G401 (cell line): ENCODE data around the gene SETD1B. TPM values are rescaled to one million over a fixed set of nuclear protein-coding genes. Genes with fewer than 3 reads are reported as not detected.
"Not testable (repeated sequence)": the region's sequence is repeated elsewhere in the genome, so short reads cannot be mapped to it uniquely, and the experiment has no call there.

Experiments
- DNase-seq: peaks from one replicate; pipeline ENCODE4 v3.0.0-alpha.2; 2015; ENCODE audit warnings: low spot score
- in situ Hi-C: cut with HindIII; loops from 2 replicates; pipeline ENCODE4 v1.10.0; 2016; ENCODE audit warnings: low sequenced_read_pairs, mixed read lengths
- total RNA-seq: library from RNA; depleted of rRNA; stranded (reverse); fragments of >200 nt; shearing (Covaris generic); gene quantifications from 2 replicates; pipeline ENCODE4 v1.2.3, GENCODE V29; 2014

SETD1B gene
- total RNA-seq, 1 experiment from 2014 or later = 2.8 TPM

DNA sequence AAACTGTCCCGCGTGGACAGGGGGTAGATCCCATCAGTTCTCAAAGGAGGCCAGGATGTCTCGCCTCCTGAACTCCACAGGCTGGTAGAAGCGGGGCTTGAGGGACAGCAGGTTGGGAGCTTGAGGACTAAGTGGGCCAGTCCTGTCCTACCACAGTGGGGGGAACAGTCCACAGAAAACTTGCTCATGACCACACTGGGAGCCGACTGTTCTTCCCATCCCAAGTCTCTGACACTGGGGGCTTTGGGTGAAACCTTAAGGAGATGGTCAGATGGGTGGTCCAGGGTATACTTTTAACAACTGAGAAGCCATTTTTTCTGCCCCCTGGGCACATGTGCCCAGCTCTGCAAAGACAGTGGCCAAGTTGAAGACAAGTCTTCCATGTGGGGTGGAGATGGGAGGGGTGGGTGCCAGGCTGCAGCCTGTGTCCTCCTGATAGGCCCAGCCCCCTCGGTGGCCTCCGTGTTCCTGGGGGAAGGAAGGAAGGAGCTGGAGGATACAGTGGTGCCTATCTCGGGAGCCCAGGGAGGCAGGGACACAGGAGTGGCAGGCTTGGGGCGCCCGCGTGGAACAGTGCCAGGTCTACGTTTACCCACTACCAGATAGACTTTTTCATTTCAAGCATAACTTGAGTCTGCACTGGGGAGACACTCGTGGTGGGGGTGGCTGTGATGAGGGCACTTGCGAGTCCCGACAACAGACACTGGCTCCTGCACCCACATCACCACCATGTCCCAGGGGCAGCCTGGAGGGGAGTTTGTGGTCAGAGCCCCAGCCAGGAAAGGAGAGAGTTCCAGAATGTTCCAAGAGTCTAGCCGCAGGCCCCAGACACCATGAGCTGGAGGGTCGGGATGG, 25.0 kb upstream of the SETD1B start:
- in situ Hi-C loops = no loop called here
- no peak for DNase-seq

DNA sequence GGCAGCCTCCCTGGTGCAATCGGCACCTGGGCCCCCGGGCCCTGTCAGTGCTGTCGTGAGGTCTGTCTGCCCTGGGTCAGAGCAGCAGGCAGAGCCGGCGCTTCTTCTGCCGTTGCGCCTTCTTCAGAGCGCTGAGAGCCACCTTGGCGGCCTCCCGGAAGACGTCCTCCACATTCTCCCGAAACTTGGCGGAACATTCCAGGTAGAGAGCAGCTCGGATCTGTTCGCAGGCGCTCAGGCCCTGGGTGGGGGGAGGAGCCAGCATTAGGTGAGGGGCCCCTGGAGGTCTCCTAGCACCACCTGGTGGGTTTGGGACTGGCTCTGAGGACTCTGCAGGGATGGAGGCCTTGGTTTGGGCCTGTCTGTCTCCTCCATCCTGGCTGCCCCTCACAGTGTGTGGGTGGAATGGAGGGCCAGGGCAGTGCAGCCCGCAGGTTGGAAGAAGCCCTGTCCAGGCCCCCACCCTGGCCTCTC, 24.4 kb upstream of the SETD1B start:
- in situ Hi-C loops = no loop called here
- DNase-seq = no peak

DNA sequence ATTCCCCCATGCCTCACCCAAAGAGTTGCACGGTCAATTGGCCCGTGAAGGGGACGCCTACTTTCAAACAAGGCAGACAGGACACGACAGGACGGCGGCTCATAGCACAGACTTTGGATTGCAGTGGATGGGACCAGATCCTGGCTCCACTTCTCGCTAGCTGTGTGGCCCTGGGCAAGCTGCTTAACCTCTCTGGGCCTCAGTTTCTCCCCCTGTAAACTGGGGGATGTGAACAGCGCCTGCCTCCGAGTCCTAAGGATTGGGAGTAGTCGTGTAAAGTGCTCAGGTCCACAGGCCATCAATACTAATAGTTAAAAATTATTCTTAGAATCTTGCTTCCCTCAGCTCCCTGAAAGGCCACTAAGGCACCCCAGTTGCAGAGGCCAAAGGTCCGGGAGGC, 23.4 kb upstream of the SETD1B start:
- in situ Hi-C loops = no loop called here
- no peak for DNase-seq

DNA sequence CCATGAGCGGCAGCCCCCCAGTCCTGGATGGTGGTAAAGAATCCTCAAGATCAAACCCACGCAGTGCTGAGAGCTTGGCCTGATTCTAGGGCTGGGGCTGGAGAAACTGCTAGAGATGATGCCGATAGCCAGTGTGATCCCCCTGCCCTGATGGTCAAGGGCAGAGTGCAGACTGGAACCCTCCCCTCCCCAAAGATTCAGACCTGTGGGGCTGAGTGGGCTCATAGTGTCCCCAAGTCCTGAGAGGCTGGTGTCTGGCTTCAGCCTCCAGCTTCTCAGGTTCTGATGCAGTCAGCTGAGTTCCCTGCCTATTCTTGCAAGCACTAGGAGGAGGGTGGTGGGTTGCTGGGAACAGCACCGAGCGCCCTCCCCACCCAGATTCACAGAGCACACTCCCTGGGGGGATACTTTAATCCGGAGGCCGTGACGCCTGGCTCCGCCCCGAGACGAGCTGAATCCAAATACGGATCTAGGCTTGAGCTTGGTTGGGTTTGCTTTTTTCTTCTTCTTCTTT, 22.3 kb upstream of the SETD1B start:
- in situ Hi-C loops = no loop called here
- no peak for DNase-seq

DNA sequence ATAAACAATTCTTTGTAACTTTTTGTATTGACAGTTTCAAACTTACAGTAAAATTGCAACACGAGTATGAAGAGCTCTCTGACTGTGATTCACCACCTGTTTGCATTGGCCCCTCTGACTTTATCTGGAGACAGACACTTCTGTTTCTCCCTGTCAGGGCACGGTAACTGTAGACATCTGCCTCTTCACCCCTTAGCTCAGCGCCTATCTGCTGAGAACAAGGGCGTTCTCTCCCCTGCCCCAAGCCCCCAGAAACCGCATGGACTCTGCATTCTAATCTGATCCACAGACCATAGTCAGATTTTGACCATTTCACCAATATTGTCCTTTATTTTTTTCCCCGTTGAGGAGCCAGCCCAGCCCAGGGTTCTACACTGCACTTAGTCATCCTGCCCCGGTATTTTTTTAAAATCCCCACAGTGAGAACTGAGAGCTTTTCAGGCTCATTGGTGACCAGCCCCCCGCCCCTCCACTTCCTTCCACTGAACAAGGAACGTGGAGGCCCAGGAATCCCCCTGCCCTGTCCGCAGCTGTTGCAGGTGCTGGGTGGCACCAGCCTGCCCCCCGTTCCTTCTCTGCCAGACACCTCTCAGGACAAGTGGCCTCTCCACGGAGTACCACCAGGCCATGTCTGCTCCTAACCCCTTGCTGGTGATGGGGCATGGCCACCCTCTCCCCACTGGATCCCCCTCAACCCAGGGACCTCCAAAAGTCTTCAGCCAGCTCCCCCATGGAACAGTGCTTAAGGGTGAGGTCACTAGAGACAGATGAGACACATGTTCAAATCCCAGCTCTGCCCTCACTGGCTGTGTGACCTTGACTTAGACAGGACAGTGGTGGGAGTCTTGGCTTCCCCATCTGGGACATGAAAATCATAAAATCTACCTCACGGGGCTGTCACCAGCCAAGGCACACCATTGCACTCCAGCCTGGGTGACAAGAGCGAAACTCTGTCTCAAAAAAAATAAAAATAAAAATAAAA, 21.5 kb upstream of the SETD1B start:
- no peak for DNase-seq
- in situ Hi-C loops = no loop called here

DNA sequence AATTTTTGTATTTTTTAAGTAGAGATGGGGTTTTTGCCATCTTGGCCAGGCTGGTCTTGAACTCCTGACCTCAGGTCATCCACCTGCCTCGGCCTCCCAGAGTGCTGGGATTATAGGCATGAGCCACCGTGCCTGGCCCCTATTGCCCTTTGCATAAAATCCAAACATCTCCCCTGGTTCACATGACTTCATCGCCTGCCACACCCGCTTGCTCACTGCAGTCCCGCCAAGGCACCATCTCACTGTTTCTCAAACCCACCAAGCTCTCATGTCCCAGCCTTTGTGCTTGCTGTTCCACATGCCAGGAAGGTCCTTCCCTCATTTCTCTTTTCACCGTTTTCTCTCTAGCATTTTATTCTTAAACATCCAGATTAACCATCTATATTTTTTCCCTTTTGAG, 20.0 kb upstream of the SETD1B start:
- no peak for DNase-seq
- in situ Hi-C loops = no loop called here

DNA sequence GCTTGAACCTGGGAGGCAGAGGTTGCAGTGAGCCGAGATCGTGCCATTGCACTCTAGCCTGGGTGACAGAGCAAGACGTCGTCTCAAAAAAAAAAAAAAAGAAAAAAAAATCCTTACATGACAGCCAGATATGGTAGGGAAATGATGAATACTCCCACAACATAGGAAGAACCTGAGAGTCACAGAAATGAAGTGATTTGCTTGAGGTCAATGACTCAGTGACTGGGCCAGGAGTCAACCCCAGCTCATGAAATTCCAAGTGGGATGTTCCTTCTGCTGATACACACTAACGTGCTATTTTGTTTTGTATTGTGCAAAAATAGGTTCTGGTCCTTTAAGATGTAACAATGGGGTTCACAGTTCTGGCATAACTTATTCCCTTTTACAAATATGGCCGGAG, 19.3 kb upstream of the SETD1B start:
- in situ Hi-C loops = no loop called here
- no peak for DNase-seq

DNA sequence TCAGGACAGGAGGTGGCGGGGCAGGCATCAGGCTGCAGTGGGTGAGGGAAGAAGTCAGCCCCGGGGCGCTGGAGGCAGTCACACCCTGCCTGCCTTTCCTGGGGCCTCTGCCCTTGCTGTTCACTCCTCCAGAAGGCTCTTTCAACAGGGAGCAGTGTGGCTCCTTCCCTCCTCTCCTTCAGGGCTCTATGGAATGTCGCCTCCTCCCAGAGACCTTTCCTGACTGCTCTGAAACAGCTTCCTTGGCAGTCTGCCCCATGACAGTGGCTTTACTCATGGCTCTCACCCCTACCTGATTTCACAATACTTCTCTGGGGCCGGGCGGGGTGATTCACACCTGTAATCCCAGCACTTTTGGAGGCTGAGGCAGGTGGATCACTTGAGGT, 17.4 kb upstream of the SETD1B start:
- DNase-seq = no peak
- in situ Hi-C loops = no loop called here

DNA sequence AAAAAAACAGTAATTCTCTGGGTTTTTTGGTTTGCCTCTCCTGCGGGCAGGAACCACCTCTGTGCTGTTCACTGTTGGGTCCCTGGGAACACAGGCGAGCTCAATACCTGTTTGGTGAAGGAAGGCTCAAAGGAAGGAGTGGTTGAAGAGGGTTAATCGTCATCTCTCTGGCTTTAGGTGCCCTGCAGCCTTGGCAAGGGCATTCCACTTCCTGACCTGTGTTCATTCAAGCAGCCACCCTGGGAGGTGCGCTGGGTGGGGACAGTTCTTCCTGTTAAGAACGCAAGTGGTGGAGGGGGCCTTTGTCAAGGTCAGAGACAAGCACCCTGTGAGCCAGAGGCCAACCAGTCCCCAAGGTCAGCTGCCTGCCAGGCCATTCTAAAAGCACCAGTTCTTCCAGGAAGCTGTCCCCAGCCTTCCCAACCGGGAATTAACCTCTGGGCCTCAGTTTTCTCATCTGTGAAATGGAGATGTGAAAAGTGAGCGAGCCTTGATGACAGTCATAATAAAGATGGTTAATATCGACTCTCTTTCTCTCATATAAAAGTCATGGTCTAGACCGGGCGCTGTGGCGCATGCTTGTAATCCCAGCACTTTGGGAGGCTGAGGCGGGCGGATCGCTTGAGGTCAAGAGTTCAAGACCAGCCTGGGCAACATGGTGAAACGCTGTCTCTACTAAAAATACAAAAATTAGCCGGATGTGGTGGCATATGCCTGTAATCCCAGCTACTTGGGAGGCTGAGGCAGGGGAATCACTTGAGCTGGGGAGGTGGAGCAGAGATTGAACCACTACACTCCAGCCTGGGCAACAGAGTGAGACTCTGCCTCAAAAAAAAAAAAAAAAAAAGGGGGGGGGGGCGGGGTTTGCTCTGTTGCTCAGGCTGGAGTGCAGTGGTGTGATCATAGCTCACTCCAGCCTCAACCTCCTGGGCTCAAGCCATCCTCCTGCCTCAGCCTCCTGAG, 16.5 kb upstream of the SETD1B start:
- DNase-seq = no peak
- in situ Hi-C loops = no loop called here

DNA sequence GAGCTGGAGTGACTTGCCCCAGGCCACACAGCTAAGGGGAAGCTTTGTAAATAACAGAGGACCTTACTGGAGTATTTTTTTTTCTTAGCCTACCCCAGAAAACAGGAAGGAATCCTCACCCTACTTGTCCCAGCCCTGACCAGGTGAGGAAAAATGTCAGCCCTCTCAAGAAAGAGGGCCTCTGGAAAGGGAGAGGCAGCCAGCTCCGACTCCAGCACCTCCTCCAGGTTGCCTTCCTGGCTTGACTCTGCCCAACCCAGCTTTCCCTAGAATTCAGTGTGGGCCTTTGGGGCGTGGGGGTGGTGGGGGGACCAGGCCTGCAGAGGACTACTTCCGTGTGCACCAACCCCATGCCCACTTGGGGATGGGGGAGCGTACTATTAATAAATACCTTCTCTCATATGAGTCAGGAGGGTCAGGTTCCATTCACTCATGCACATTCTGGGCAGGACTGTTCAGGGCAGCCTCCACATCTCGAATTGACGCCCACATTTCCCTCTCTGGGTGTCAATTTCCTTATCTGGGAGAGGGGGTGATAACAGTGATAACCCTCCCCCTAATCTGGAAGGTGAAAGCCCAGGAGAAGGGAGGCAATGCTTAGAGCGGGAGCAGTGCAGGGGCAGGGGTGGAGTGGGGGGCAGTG, 15.5 kb upstream of the SETD1B start:
- in situ Hi-C loops = no loop called here

DNA sequence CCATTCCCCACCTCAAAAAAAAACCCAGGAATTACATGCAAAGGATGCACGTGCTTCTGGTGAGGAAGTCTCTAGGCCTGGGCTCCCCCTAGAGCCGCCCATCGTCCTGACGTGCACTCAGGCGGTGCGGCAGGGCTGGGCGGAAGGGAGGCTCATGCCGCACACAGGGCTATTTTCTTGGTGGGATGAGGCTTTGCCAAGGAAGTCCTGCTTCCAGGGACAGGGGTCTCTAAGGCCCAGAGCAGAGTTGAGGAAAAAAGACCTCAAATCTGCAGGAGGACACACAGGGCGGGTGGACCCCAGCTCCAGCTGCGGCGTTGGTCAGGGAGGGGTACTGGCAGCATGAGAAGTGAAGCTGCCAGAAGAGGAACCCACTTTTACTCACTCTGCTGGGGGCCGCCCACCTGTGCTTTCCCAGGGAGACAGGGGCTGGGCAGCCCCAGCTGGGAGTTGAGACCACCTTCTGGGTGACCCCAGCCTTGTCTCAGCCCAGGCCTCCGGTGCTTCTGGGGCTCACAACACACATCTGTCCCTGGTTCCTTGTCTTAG, 14.5 kb upstream of the SETD1B start:
- in situ Hi-C loops = no loop called here
- DNase-seq = no peak

More for the DNA sequence above, 15.5 kb upstream of the SETD1B start:
- no peak for DNase-seq

DNA sequence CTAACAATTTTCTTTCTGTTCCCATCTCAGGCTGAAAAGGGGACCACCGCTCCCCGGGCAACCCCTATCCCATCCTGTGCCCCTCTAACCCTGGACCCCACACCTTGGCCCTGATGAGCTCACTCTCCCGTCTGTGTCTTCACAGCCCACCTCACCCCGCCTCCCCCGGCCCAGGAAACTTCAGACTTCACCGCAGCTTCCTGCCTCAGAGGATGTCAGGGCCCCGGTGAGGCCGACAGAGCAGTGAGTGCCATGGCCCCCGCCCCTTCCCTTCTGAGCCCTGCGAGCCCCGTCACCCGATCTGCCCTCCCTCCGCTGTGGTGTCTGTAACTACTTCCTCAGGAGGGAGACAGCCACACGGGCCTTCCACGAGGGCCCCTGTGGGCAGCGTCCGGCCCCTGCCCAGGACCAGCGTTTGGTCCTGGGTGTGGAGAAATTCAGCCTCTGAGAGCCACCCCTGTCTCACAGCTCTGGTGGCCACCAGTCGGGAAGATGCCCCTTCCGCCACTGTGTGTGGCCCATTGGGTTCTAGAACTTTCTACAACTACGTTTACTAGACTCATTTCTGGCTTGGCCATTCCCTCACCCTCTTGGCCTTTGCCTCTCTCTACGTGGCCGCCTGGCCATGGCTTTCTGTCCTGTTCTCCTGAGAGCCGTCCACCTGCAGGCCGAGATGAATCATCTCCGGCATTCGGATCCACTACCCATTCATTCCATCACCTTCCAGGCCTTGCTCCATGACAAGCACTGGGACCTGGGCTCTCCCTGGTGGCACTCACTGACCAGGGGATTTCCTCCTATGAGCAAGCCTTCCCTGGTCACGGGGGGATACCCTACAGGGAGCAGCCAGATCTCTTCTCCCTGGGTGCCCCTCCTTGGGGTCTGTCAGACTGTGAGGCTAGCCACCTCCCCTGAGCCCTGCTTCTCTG, 13.7 kb upstream of the SETD1B start:
- in situ Hi-C loops = no loop called here
- DNase-seq = no peak

DNA sequence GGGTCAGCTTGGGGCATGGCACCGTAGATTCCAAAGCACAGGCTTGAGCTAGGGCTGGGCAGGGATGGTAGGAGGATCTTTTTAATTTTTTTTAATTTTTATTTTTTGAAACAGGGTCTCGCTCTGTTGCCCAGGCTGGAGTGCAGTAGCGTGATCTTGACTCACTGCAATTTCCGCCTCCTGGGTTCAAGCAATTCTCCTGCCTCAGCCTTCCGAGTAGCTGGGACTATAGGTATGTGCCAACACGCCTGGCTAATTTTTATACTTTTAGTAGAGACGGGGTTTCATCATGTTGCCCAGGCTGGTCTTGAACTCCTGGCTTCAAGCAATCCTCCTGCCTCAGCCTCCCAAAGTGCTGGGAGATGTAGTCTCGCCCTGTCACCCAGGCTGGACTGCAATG, 13.0 kb upstream of the SETD1B start:
- in situ Hi-C loops, DNase-seq: not testable (repeated sequence)

DNA sequence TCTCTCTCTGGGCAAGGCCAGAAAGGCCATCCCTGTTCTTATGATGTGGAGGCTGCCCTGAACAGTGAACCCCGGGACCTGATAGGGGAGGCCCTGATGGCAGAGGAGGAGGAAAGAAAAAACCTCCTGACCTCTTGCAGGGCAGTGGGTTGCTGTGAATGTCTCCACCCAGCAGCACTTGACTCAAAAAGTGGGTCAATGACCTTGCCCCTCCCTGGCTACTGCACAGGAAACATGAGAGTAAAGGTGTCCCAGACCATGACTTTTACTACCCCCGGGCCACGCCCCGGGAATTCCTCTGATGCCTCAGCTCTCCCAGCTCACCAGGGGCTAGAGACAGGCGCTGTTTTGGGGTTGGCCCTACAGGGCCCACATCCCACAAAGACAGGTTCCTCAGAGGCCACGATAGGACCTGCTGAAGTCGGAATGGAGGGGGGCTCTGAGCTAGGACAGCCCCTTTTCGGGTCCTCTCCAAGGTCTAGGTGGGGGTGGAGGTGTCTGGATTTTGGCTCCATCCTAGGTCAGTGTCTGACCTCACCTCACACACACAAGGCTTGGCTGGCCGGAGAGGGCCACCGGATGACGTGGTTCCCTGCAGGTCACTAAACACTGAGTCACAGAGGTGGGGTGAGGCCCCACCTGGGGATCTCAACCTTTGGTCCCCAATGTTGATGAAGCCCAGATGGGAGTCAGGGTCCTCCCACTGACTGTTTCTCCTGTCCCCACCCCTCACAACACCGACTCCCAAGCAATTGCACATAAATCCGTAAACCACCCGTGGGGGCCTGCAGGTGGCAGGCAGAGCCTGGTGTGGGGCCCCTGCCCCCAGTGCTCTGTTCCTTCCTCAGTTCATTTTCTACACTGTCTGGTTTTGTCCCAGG, 11.9 kb upstream of the SETD1B start:
- DNase-seq = no peak
- in situ Hi-C loops = no loop called here

DNA sequence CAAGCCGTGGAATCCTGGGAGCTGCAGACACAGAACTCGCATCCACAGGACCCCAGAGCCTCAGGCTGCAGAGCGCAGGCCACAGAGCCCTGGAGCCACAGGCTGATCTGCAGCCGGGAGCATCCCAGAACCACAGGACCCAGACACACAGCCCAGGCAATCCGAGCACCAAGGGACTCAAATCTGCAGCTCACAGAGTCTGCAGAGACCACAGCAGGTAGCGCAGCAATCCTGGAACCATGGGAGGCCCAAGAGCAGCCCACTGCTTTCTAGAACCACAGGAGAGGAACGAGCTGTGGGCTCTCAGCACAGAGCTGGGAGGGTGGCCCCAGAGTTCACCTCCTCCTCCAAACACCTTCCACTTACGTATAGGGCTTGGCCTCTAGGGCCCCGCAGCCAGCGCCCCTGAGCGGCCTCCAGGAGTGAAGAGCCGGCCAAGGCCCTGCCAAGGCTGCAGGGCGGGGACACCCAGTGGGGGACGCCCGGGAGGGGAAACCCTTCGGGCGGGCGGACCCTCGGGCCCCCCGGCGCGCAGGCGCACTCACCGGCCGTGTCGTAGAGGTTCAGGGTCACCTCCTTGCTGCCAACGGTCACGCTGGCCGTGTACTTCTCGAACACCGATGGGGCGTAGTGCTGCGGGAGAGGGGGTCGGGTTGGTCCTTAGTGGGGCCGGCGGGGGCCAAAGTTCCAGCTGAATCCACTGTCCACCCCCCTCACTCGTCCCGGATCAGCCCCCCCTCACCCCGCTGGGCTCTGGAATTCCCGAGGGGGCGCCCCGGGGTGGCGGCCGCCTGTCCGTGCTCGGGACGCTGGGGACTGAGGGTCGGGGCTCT, 11.0 kb upstream of the SETD1B start:
- in situ Hi-C loops = no loop called here
- DNase-seq = no peak
